Measurements from ENCODE around the gene GPRC5B.

DNA sequence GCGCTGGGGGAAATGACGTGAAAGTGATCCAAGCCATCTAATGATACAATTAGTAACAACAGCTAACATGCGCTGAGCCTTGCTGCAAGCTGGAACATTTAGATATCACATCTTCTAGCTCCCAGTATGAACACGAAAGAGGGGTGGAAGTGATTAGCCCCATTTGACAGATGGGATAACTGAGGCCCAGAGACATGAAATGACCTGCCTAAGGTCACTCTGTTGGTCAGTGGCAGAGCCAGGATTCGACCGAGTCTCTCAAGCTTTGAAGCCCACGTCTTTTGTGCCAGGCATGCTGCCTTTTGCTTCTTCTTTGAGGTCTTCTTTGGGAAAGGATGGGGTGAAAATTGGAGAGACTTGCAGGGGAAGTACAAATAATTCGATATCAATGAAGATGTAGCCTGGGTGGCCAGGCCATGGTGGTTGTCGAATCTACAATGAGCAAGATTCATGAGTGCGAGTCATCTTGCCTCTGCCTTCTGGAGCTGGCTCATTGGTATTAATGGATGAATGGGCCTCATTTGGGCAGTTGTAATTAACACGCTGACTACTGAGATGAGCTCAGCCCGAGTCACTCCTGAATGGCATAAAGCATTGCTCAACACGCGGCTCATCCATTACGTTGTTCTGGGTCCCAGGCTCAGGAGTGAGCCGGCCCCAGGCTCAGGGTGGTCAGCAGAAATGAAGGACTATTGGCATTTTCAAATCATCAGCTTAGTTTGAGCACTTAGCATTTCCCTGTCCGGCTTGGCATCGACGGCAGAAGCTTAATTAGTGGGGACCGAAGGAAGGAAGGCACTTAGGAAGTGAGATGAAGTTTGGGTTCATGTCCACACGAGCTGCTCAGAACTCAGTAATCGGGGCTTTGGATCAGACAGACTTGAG, 28.0 kb upstream of the GPRC5B start:
- TF ChIP-seq, protein P1, sequence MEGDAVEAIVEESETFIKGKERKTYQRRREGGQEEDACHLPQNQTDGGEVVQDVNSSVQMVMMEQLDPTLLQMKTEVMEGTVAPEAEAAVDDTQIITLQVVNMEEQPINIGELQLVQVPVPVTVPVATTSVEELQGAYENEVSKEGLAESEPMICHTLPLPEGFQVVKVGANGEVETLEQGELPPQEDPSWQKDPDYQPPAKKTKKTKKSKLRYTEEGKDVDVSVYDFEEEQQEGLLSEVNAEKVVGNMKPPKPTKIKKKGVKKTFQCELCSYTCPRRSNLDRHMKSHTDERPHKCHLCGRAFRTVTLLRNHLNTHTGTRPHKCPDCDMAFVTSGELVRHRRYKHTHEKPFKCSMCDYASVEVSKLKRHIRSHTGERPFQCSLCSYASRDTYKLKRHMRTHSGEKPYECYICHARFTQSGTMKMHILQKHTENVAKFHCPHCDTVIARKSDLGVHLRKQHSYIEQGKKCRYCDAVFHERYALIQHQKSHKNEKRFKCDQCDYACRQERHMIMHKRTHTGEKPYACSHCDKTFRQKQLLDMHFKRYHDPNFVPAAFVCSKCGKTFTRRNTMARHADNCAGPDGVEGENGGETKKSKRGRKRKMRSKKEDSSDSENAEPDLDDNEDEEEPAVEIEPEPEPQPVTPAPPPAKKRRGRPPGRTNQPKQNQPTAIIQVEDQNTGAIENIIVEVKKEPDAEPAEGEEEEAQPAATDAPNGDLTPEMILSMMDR (conservative IDR thresholded peaks at IDR 0.05) = no peak
- no peak for TF ChIP-seq ZFX (IDR thresholded peaks at IDR 0.05)
